HCT116 (cell line): ENCODE measurements around the gene MID1IP1. TPM values are rescaled to one million over a fixed set of nuclear protein-coding genes. Genes with fewer than 3 reads are reported as not detected.
A peak's percentile ranks its signal among the peaks of the same experiment; 100 is the strongest.

ENCODE experiments used
- ATAC-seq: fragments of 200-7000 bp; cut with Tn5 transposase; 2 replicates; pipeline ENCODE4 v1.9.1; 2020; ENCODE audit warnings: mild to moderate bottlenecking, moderate library complexity
- BruUV-seq: library from RNA; stranded (reverse); fragments of 400-500 nt; replicated peaks from 2 replicates; lab custom pipeline; 2021; lab: Mats Ljungman, UMichigan
- CTCF ChIA-PET: fragments of 300-600 bp; sonication (Branson Sonifier 250); formaldehyde crosslinking; loops from one replicate; lab custom pipeline; 2021; ENCODE audit warnings: antibody characterized with exemption; lab: Charles Lee
- POLR2A ChIA-PET: fragments of 300-600, 350-600 bp; sonication (Branson Sonifier 250); formaldehyde crosslinking; loops from one replicate; lab custom pipeline; 2021; ENCODE audit warnings: antibody characterized with exemption; lab: Charles Lee
- RAD21 ChIA-PET, 2 experiments: fragments of 300-600 bp; sonication (Branson Sonifier 250); formaldehyde crosslinking; loops; one replicate each; lab custom pipeline; 2023; ENCODE audit warnings: low total read pairs in 2 of 2; ENCODE audit not compliant: uncharacterized antibody in 2 of 2, unreplicated experiment in 2 of 2, low non-redundant PET in 1 of 2; lab: Charles Lee
- DNase-seq: peaks from one replicate; pipeline ENCODE4 v3.0.0-alpha.2; 2010; ENCODE audit warnings: low read depth, low spot score
- H2AFZ ChIP-seq: fragments of 200-600 bp; shearing (Covaris generic), sonication (generic); 2 replicates; pipeline ENCODE4 v1.6.1; 2017; ENCODE audit warnings: low read depth, mixed run types, mixed read lengths, antibody characterized with exemption, low read length; ENCODE audit not compliant: poor library complexity, severe bottlenecking
- H3K27ac ChIP-seq: 2 replicates; pipeline ENCODE4 v1.5.1; 2012; ENCODE audit warnings: low read depth, low read length
- H3K27me3 ChIP-seq: fragments of 200-600 bp; sonication (generic); 2 replicates; pipeline ENCODE4 v1.6.1; 2016; ENCODE audit warnings: mixed run types, low read length, mixed read lengths; ENCODE audit not compliant: insufficient read depth
- H3K36me3 ChIP-seq, 2 experiments: fragments of 200-500 bp in 1 of 2; fragments of 200-600 bp in 1 of 2; sonication (Bioruptor generic) in 1 of 2; sonication (generic) in 1 of 2; 2 replicates each; pipeline versions ENCODE4 v1.5.1 to v1.6.1; 2014 to 2016; ENCODE audit warnings: low read length in 2 of 2, inconsistent platforms in 1 of 2, mixed read lengths in 1 of 2, mixed run types in 1 of 2; ENCODE audit not compliant: insufficient read depth in 2 of 2, control insufficient read depth in 1 of 2
- H3K4me1 ChIP-seq, 2 experiments: fragments of 200-600 bp in 1 of 2; sonication (generic) in 1 of 2; 2 replicates each; pipeline versions ENCODE4 v1.5.1 to v1.6.1; 2012 to 2017; ENCODE audit warnings: low read length in 2 of 2, inconsistent platforms in 1 of 2, mild to moderate bottlenecking in 1 of 2, mixed read lengths in 1 of 2, mixed run types in 1 of 2, moderate library complexity in 1 of 2; ENCODE audit not compliant: insufficient read depth in 2 of 2, control insufficient read depth in 1 of 2
- H3K4me2 ChIP-seq: fragments of 200-600 bp; sonication (generic); 2 replicates; pipeline ENCODE4 v1.6.1; 2017; ENCODE audit warnings: mixed run types, low read length, mixed read lengths
- H3K4me3 ChIP-seq, 2 experiments: fragments of 200-600 bp in 1 of 2; sonication (generic) in 1 of 2; replicated peaks in 1 of 2; 2 replicates each; pipeline ENCODE4 v1.5.1; 2011 to 2016; ENCODE audit warnings: low read length in 2 of 2, control low read depth in 1 of 2, low read depth in 1 of 2, mild to moderate bottlenecking in 1 of 2, mixed read lengths in 1 of 2, mixed run types in 1 of 2
- H3K79me2 ChIP-seq: fragments of 200-600 bp; sonication (generic); 2 replicates; pipeline ENCODE4 v1.6.1; 2017; ENCODE audit warnings: mild to moderate bottlenecking, mixed run types, low read length, moderate library complexity, mixed read lengths; ENCODE audit not compliant: insufficient read depth
- H3K9ac ChIP-seq: fragments of 200-600 bp; sonication (generic); 2 replicates; pipeline ENCODE4 v1.6.1; 2016; ENCODE audit warnings: low read length, mixed read lengths
- H3K9me2 ChIP-seq: fragments of 200-600 bp; sonication (generic), shearing (Covaris generic); 2 replicates; pipeline ENCODE4 v1.6.1; 2017; ENCODE audit warnings: mixed run types, mild to moderate bottlenecking, moderate library complexity; ENCODE audit not compliant: insufficient read depth
- H3K9me3 ChIP-seq, 2 experiments: fragments of 200-500 bp in 1 of 2; fragments of 200-600 bp in 1 of 2; sonication (Bioruptor generic) in 1 of 2; sonication (generic) in 1 of 2; 2 replicates each; pipeline ENCODE4 v1.6.1; 2014 to 2017; ENCODE audit warnings: low read length in 2 of 2, mixed read lengths in 2 of 2, inconsistent platforms in 1 of 2, low read depth in 1 of 2, mild to moderate bottlenecking in 1 of 2, mixed run types in 1 of 2, moderate library complexity in 1 of 2; ENCODE audit not compliant: control insufficient read depth in 1 of 2, insufficient read depth in 1 of 2
- H4K20me1 ChIP-seq: fragments of 200-600 bp; sonication (generic), shearing (Covaris generic); 2 replicates; pipeline ENCODE4 v1.6.1; 2017; ENCODE audit warnings: mixed run types, mild to moderate bottlenecking, moderate library complexity; ENCODE audit not compliant: insufficient read depth
- POLR2A ChIP-seq: IDR thresholded peaks from 2 replicates; pipeline ENCODE4 v1.7.0; 2011; ENCODE audit warnings: borderline replicate concordance; ENCODE audit not compliant: insufficient read depth, insufficient read length; ENCODE audit errors: extremely low read depth
- RAD21 ChIP-seq: IDR thresholded peaks from 2 replicates; pipeline ENCODE4 v1.6.1; 2012; ENCODE audit warnings: low read depth, mild to moderate bottlenecking
- REST ChIP-seq: IDR thresholded peaks from 2 replicates; pipeline ENCODE4 v1.6.1; 2012; ENCODE audit warnings: low read depth
- intact Hi-C: fragments of 100-400 bp; cut with micrococcal nuclease; formaldehyde crosslinking; loops from 2 replicates; pipeline ENCODE4 v1.10.0; 2022
- total RNA-seq: library from RNA; stranded (reverse); gene quantifications from one replicate; pipeline ENCODE4 v1.2.1, GENCODE V29; 2021; ENCODE audit not compliant: unreplicated experiment
- TF ChIP-seq, protein P1 (sequence below), 3 experiments: fragments of 200-600 bp in 1 of 3; sonication (generic) in 1 of 3; IDR thresholded peaks in 2 of 3; conservative IDR thresholded peaks in 1 of 3; 2 replicates each; pipeline ENCODE4 v1.5.1; 2012 to 2017; ENCODE audit warnings: low read depth in 2 of 3, low read length in 2 of 3, antibody characterized with exemption in 1 of 3, borderline replicate concordance in 1 of 3, control low read depth in 1 of 3, mild to moderate bottlenecking in 1 of 3, mixed read lengths in 1 of 3, mixed run types in 1 of 3, moderate library complexity in 1 of 3; ENCODE audit not compliant: insufficient read depth in 1 of 3

Gene MID1IP1
- total RNA-seq, 1 experiment from 2014 or later, result 109 TPM

DNA sequence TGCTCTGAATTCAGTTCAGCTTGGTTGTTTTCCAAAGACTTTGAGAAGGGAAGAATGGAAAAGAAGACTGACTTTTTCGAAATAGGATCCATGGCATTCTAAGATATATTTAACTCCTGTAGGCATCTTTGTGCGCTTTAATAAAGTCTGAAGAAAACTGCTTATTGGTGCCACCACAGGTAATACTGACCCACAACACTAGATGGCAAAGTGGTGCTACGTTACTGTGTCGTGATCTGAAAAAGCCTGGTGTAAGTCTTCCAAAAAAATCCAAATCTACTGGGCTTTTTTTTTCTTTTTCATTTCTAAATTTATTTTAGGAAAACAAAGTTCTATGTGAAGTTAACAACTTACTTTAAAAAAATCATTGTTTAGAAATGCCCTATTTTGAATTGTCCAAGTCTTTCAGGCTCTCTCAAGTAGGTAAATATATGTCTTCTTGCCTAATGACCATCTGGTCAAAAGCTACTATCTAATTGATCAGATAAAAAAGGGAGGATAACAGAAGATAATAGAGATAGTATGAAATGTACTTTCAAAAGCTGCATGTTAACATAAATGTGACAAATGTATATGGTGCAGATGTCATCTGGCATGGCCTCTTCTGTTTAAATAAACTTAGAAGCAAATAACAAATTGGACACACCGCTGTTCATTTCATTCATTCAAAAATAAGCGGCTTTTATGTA is 47.0 kb upstream of the MID1IP1 start:
- Histone ChIP-seq H3K9me2 (no peaks in the 10 kb centered on the region), H3K27ac (no peak overlapping the region), H3K27me3 (no peaks in the 10 kb centered on the region), H3K4me1 (no peaks in the 10 kb centered on the region), H3K4me2 (no peak overlapping the region), H4K20me1 (no peaks in the 10 kb centered on the region), H2AFZ (peak overlapping the region; percentile 45), H3K9ac (no peak overlapping the region), H3K36me3 (no peaks in the 10 kb centered on the region), H3K4me3 (no peak overlapping the region), H3K79me2 (no peaks in the 10 kb centered on the region), H3K9me3 (no peaks in the 10 kb centered on the region)
- DNase-seq, result peak; percentile 32
- intact Hi-C loops, result loop anchor here (1.0 to 5.0 kb wide), 2 partner anchors 395 to 488 kb away; no protein-coding TSS in a partner anchor
- CTCF ChIA-PET, result interaction anchor here (0.8 kb wide), 1 partner anchor 395 kb away, joined by 3 read pairs; no protein-coding TSS in a partner anchor
- BruUV-seq, result no TSS peak
- RAD21 ChIA-PET, result no interaction called here
- peak; percentile 70 for ATAC-seq
- TF ChIP-seq RAD21, result peak; percentile 65
- TF ChIP-seq POLR2A, result no peak
- TF ChIP-seq REST, result no peak
- TF ChIP-seq, protein P1, sequence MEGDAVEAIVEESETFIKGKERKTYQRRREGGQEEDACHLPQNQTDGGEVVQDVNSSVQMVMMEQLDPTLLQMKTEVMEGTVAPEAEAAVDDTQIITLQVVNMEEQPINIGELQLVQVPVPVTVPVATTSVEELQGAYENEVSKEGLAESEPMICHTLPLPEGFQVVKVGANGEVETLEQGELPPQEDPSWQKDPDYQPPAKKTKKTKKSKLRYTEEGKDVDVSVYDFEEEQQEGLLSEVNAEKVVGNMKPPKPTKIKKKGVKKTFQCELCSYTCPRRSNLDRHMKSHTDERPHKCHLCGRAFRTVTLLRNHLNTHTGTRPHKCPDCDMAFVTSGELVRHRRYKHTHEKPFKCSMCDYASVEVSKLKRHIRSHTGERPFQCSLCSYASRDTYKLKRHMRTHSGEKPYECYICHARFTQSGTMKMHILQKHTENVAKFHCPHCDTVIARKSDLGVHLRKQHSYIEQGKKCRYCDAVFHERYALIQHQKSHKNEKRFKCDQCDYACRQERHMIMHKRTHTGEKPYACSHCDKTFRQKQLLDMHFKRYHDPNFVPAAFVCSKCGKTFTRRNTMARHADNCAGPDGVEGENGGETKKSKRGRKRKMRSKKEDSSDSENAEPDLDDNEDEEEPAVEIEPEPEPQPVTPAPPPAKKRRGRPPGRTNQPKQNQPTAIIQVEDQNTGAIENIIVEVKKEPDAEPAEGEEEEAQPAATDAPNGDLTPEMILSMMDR (IDR thresholded peaks at IDR 0.05 in 2 of 3, conservative IDR thresholded peaks at IDR 0.05 in 1 of 3; ENCODE audit: borderline replicate concordance in 1 of 3, insufficient read depth in 1 of 3, low read depth in 2 of 3, low read length in 2 of 3), result peak; percentile 37 to 59 (median 48); a peak in 5 of 6 replicates
- POLR2A ChIA-PET, result no interaction called here
